Heart right ventricle (tissue), 16 donors: ENCODE results near the gene SCRT2. TPM values are rescaled to one million over a fixed set of nuclear protein-coding genes. Genes with fewer than 3 reads are reported as not detected.
"Not testable (repeated sequence)": the region's sequence is repeated elsewhere in the genome, so short reads cannot be mapped to it uniquely, and the experiment has no call there.

Source experiments
- ATAC-seq, 8 donors: fragments of 200-7000 bp; cut with Tn5 transposase; one replicate each; pipeline ENCODE4 v1.9.1; 2020; ENCODE audit warnings: mild to moderate bottlenecking in 8 of 8, moderate library complexity in 8 of 8, moderate number of reproducible peaks in 1 of 8
- DNase-seq, 2 donors: peaks; one replicate each; pipeline ENCODE4 v3.0.0-alpha.2; 2020
- H3K27ac ChIP-seq, 10 donors: fragments of 200-600 bp; sonication (generic) in 2 of 10; one replicate each; pipeline versions ENCODE4 v1.5.0 to v1.8.0; 2020 to 2022; ENCODE audit warnings: mild to moderate bottlenecking in 3 of 10
- H3K27me3 ChIP-seq, 7 donors: fragments of 200-600 bp; one replicate each; pipeline ENCODE4 v1.8.0; 2021 to 2022; ENCODE audit warnings: mild to moderate bottlenecking in 2 of 7
- H3K36me3 ChIP-seq, 9 donors: fragments of 200-600 bp; sonication (generic) in 1 of 9; one replicate each; pipeline versions ENCODE4 v1.5.0 to v1.8.0; 2020 to 2022; ENCODE audit warnings: mild to moderate bottlenecking in 2 of 9
- H3K4me1 ChIP-seq, 9 donors: fragments of 200-600 bp; sonication (generic) in 1 of 9; one replicate each; pipeline versions ENCODE4 v1.5.0 to v1.8.0; 2020 to 2022; ENCODE audit warnings: mild to moderate bottlenecking in 4 of 9
- H3K4me3 ChIP-seq, 10 donors: fragments of 200-600 bp; sonication (generic) in 2 of 10; one replicate each; pipeline versions ENCODE4 v1.5.0 to v1.8.0; 2020 to 2022; ENCODE audit warnings: mild to moderate bottlenecking in 7 of 10, moderate library complexity in 2 of 10
- H3K9me3 ChIP-seq, 11 donors: fragments of 200-600 bp in 10 of 11; sonication (generic) in 2 of 11; one replicate each; pipeline versions ENCODE4 v1.5.0 to v1.8.0; 2013 to 2022; ENCODE audit warnings: mild to moderate bottlenecking in 2 of 11, control low read depth in 1 of 11, moderate library complexity in 1 of 11
- WGBS, 2 donors: extraction: QIAGEN DNeasy Blood & Tissue Kit; methylation state at CpG; one replicate each; pipeline ENCODE4 v1.1.7; 2013; ENCODE audit warnings: inconsistent platforms in 1 of 2; 5-methylcytosine and 5-hydroxymethylcytosine counted together
- intact Hi-C, 10 donors: fragments of 100-400 bp; cut with DNase I; formaldehyde crosslinking; loops; one replicate each; pipeline versions ENCODE4 v1.11.1 to v1.14.2; 2022
- polyA plus RNA-seq, 2 donors: library from polyadenylated mRNA; stranded (reverse); fragments of 200-250 nt; gene quantifications; one replicate each; pipeline ENCODE4 v1.2.3, GENCODE V29; 2013
- total RNA-seq, 10 donors: library from RNA; stranded (reverse); fragmentation: NEBNext Ultra II Directional in 3 of 10; extraction: Animal tissue kit (Norgen Biotek cat#: 25700) in 3 of 10; gene quantifications; one replicate each; pipeline versions ENCODE4 v1.2.1 to v1.2.4, GENCODE V29; 2021 to 2023
- TF ChIP-seq, protein P1 (sequence below), 9 donors: fragments of 200-600 bp; sonication (generic) in 2 of 9; IDR thresholded peaks; one replicate each; pipeline versions ENCODE4 v1.5.0 to v1.8.0; 2021 to 2022; ENCODE audit warnings: antibody characterized with exemption in 9 of 9, mild to moderate bottlenecking in 5 of 9, moderate library complexity in 1 of 9
- donor health status: Arrhythmogenic right ventricular cardiomyopathy.
- donor health status: ischemic (EF 13 %, LVEDD 7.1; RV severe dilation, severe dysfunction).
- donor health status: healthy with polysubstance abuse.
- donor health status: DM: no; HTN: yes; CAD: no.
- donor health status: DM: no; HTN: no; CAD: no.
- donor health status: ischemic (EF 25% LVEDD 6.9; RV normal size, moderate dysfunction).
- donor health status: ischemic (EF 25% LVEDD 5.7; RV mildly dilated, moderate dysfunction).
- donor health status: healthy.
- donor health status: DM: yes; HTN: yes; CAD: no.
- donor health status: Ischemic cardiomyopathy.
- donor health status: ischemic (EF 35%, LVEDD 5.7; RV mildly dilated, moderate dysfunction).
- donor health status: nonischemic (EF 11% LVEDD 7.7; RV severe dilation, severe dysfunction).
- donor health status: DM: yes; HTN: yes; CAD: no.
- donor health status: PGD.
- donor health status: ischemic (EF 29% LVEDD 5.4; RV normal size, mild dysfunction).
- donor health status: nonischemic (EF 23%, LVEDD 6.1; RV moderate dilation, normal function).

The SCRT2 gene
- total and polyA plus RNA-seq, 12 donors: not detected

DNA sequence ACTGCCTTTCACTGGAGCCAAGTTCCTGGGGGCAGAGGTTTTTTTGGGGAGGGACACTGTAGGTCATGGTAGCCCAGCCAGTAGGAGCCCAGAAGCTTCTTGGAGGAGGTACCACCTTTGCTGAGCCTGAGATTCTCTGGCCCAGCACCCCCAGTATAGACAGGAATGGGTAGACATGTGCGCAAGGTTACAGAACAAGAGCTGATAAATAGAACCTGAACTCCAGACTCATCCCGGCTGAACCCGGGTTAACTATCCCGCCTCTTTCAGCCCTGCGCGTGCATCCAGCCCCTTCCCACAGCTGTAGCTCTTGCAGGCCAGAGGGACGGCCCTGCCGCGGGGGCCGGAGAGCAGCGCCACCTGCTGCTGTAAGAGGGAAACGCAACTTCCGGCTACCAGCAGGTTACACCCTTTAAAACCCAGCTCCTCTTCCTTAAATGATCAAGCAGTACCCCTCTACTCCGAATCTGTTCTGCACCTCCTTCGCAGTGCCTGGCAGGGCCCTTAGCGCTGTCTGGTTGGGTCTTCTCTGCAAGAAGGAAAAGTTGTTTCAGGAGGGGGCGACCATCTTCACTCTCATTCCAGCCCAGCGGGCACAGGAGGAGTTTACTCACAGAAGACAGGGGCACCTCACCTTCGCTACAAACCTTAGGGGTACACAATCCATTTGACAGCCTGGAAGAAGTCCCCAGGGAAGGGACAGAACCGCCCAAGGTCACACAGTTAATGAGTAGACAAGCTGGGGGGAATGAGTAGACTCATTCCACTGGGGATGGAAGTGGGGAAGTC is 30.1 kb downstream of the SCRT2 start:
- H3K4me1 ChIP-seq: peaks cover 2 to 34% (median 24%) of the 10 kb centered on the region in 9 donors
- peaks cover 0 to 39% (median 28%) of the 10 kb centered on the region in 9 donors for H3K36me3 ChIP-seq
- ATAC-seq (peak; percentile 68 to 85 (median 82)), DNase-seq (peak; percentile 73 to 82)
- H3K9me3 ChIP-seq: peaks cover 0 to 8% (median 0%) of the 10 kb centered on the region in 11 donors
- peak overlapping the region in 1 of 10 donors; percentile 6 for H3K4me3 ChIP-seq
- peaks cover 0 to 14% (median 0%) of the 10 kb centered on the region in 7 donors for H3K27me3 ChIP-seq
- WGBS, 2 donors: 14 to 15% methylated on average over 20 of the region's 20 CpGs
- TF ChIP-seq, protein P1, sequence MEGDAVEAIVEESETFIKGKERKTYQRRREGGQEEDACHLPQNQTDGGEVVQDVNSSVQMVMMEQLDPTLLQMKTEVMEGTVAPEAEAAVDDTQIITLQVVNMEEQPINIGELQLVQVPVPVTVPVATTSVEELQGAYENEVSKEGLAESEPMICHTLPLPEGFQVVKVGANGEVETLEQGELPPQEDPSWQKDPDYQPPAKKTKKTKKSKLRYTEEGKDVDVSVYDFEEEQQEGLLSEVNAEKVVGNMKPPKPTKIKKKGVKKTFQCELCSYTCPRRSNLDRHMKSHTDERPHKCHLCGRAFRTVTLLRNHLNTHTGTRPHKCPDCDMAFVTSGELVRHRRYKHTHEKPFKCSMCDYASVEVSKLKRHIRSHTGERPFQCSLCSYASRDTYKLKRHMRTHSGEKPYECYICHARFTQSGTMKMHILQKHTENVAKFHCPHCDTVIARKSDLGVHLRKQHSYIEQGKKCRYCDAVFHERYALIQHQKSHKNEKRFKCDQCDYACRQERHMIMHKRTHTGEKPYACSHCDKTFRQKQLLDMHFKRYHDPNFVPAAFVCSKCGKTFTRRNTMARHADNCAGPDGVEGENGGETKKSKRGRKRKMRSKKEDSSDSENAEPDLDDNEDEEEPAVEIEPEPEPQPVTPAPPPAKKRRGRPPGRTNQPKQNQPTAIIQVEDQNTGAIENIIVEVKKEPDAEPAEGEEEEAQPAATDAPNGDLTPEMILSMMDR (IDR thresholded peaks at IDR 0.05): peak; percentile 90 to 99 (median 97)
- H3K27ac ChIP-seq: peak overlapping the region in 9 of 10 donors; percentile 1 to 67 (median 54)
- intact Hi-C loops: loop anchor here (1.0 to 10.0 kb wide), 10 partner anchors 41 to 293 kb away; no protein-coding TSS in a partner anchor

DNA sequence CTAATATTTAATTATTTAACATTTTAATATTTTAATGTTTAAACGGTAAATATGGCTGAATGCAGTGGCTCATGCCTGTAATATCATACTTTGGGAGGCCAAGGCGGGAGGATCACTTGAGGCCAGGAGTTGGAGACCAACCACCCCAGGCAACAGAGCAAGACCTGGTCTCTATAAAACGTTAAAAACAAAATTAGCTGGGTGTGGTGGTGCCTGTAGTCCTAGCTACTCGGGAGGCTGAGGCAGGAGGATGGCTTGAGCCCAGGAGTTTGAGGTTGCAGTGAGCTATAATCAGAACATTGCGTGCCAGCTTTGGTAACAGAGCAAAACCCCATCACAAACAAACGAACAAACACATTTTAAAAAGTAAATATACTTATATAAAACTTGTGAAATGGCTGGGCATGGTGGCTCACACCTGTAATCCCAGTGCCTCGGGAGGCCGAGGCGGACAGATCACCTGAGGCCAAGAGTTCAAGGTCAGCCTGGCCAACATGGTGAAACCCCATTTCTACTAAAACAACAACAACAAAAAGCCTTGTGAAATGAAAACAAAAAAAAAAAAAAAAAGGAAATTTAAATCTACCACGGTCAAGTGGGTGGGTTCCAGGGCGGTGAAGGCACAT is 30.8 kb downstream of the SCRT2 start:
- intact Hi-C loops: loop anchor here in 8 of 10 donors (1.0 to 10.0 kb wide), 9 partner anchors 40 to 293 kb away; no protein-coding TSS in a partner anchor
- H3K36me3 ChIP-seq: peaks cover 0 to 32% (median 26%) of the 10 kb centered on the region in 9 donors
- peaks cover 0 to 14% (median 0%) of the 10 kb centered on the region in 7 donors for H3K27me3 ChIP-seq
- no peak for DNase-seq
- H3K9me3 ChIP-seq: peaks cover 0 to 8% (median 0%) of the 10 kb centered on the region in 11 donors
- peak overlapping the region in 7 of 10 donors; percentile 1 to 67 (median 46) for H3K27ac ChIP-seq
- no peak overlapping the region for H3K4me3 ChIP-seq
- ATAC-seq: no peak
- 76 to 81% methylated on average over 11 of the region's 11 CpGs for WGBS, 2 donors
- H3K4me1 ChIP-seq: peaks cover 2 to 34% (median 24%) of the 10 kb centered on the region in 9 donors
- TF ChIP-seq, protein P1 (IDR thresholded peaks at IDR 0.05): no peak

DNA sequence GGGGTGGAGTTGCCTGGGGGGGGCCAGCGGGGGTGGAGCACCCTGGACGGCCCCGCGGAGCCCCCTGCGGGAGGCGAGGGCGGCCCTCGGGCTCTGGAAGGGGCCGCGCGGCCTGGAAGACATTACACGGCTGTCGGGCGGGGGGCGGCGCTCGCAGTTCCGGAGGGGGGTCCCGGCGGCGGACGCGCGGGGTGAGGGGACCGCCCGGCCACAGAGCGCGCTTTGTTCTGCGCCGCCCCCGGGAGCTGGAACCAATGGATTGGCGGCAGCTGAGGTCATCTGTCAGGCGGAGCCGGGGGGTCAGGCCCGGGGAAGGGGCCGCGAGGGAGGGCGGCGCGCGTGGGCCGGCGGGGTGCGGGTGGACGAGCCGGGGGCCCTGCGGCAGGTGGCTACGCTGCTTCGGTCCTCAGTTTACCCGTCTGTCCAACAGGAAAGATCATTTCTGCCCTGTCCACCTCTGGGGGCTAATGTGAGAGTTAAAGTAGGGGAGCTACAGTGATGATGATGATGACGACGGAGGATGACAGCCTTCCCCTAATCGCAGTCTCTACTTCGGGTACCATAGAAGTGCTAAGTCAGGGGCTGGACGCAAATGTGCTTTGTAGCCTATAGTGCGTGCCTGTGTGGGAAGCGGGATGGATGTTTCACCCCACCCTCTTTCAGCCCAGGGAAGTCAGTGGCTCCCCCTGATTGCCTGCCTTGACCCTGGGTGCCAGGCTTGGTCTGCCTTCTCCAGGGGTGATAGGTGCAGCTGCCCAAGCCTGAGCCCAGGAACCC is 33.0 kb downstream of the SCRT2 start:
- ATAC-seq: peak; percentile 41 to 74 (median 55)
- DNase-seq: peak; percentile 62
- H3K27me3 ChIP-seq: peaks cover 0 to 14% (median 0%) of the 10 kb centered on the region in 7 donors
- peaks cover 0 to 2% (median 0%) of the 10 kb centered on the region in 11 donors for H3K9me3 ChIP-seq
- 8 to 10% methylated on average over 24 to 56 of the region's 57 CpGs for WGBS, 2 donors
- TF ChIP-seq, protein P1 (IDR thresholded peaks at IDR 0.05): no peak
- intact Hi-C loops: loop anchor here in 4 of 10 donors (5.0 to 10.0 kb wide), 2 partner anchors 40 to 288 kb away; no protein-coding TSS in a partner anchor
- peaks cover 2 to 34% (median 24%) of the 10 kb centered on the region in 9 donors for H3K4me1 ChIP-seq
- peaks cover 0 to 10% (median 7%) of the 10 kb centered on the region in 9 donors for H3K36me3 ChIP-seq
- peak overlapping the region; percentile 28 to 66 (median 54) for H3K4me3 ChIP-seq
- H3K27ac ChIP-seq: peak overlapping the region; percentile 29 to 88 (median 74)

DNA sequence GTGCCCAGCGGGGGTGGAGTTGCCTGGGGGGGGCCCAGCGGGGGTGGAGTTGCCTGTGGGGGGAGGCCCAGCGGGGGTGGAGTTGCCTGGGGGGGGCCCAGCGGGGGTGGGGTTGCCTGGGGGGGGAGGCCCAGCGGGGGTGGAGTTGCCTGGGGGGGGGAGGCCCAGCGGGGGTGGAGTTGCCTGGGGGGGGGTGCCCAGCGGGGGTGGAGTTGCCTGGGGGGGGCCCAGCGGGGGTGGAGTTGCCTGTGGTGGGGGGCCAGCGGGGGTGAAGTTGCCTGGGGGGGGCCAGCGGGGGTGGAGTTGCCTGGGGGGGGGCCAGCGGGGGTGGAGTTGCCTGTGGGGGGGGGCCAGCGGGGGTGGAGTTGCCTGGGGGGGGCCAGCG is 33.6 kb downstream of the SCRT2 start:
- intact Hi-C loops: loop anchor here in 4 of 10 donors (5.0 to 10.0 kb wide), 2 partner anchors 40 to 287 kb away; no protein-coding TSS in a partner anchor
- WGBS, 2 donors: 26 to 80% methylated on average over 1 to 5 of the region's 13 CpGs
- H3K27ac ChIP-seq: peak overlapping the region in 7 of 10 donors; percentile 58 to 88 (median 75)

More for the DNA sequence above, 33.6 kb downstream of the SCRT2 start:
- peaks cover 0 to 14% (median 0%) of the 10 kb centered on the region in 7 donors for H3K27me3 ChIP-seq
- H3K36me3 ChIP-seq, DNase-seq, ATAC-seq, H3K9me3 ChIP-seq: not testable (repeated sequence)
- H3K4me1 ChIP-seq: peaks cover 2 to 30% (median 24%) of the 10 kb centered on the region in 9 donors
- peak overlapping the region; percentile 28 to 66 (median 54) for H3K4me3 ChIP-seq
